GM21619 (cell line): Measurements from ENCODE around the gene MRPS2.
"Not testable (repeated sequence)": the region's sequence is repeated elsewhere in the genome, so short reads cannot be mapped to it uniquely, and the experiment has no call there.

Experiments
- ATAC-seq: cut with Tn5 transposase; IDR thresholded peaks from one replicate; pipeline ENCODE4 v1.9.1; 2021; ENCODE audit not compliant: unreplicated experiment

The MRPS2 gene

DNA sequence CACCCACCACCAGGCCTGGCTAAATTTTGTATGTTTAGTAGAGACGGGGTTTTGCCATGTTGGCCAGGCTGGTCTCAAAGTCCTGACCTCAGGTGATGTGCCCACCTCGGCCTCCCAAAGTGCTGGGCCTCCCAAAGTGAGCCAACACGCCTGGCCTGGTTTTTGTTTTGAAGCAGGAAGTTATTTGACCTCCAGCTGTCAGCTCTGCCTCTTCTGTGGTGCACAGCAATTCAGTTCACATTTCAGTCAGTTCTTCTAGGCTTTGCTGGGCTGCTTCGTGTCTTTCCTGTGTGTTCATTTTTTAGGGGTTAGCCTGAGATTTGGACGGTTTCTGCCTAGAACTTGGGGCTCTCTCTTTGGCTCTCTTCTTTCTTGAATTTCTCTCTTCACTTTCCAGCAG, 29.7 kb downstream of the MRPS2 start:
- no peak for ATAC-seq

DNA sequence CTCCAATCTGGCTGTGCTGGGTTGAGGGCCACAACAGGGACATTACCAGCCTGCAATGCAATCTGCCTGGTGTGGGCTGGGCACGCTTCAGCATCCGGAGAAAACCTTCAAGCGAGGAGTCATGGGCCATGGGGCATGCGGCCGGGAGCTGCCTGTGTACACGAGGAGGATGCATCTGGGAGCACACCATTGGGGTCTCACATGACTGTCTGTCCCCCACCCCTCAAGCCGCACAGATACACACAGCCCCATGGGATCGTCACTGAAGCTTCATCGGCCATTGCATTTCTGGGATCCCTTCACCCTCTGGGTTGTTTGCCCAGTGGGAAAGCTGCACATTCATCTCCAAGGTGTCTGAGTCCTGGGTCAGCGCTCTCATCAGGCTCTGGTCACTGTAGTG, 30.6 kb downstream of the MRPS2 start:
- ATAC-seq, result no peak

DNA sequence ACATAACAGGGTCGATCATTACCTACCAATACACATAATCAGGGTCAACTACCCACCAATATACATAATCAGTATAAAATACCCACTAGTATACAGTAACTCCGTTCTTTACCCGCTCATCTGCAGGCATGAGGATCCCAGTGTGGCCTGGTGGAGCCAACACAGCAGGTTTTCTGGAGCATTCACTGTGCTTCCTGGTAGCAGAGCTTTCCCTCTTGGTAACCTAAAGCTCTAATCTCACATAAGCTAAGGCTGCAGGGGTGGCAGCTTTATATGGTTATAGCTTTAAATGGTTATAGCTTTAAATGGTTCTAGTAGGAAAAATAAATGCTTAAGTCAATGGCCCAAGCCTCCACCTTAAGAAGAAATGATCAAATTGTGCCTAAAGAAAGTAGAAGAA, 32.6 kb downstream of the MRPS2 start:
- ATAC-seq, result no peak

DNA sequence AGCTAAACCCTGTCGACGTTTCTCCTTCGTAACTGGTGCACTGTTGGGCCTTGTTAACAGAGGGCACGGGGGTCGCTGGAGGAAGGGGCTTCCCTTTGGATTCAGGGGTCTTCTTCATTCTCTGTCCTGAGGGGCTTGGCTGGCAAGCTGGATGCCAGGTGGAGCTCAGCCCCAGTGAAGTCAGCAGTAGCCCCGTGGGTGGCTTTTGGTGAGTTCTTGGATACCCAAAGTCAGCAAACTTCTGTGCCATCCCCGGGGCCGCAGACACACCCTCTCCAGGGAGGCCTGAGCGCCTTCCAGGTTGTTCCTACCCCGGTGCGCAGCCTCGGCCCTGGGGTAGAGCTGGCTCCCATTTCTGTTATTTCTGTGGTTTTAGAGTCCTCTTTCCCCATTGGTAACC, 33.2 kb downstream of the MRPS2 start:
- ATAC-seq, result no peak

DNA sequence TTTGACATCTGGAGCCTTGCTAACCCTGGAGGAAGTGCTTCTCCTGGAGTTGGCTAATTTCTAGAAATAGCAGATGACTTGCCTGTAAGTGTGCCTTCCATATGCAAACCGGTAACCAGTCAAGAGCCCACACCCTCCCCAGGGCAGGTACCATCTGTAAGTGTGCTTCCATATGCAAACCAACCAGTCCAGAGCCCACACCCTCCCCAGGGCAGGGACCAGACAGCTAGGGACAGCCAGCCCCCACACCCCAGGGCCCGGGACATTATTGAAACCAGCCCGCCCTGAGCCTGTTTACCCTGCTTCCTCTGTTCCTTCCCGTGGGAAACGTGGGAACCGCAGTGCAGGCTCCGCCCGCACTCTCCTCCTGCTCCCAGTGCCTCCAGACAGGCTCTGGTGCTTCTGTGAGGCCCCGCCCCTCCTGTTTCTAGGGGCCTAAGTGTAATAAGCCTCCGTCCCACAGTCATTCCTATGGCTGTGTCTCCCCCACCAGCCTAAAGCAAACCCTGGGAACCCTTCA, 33.8 kb downstream of the MRPS2 start:
- not testable (repeated sequence) for ATAC-seq

DNA sequence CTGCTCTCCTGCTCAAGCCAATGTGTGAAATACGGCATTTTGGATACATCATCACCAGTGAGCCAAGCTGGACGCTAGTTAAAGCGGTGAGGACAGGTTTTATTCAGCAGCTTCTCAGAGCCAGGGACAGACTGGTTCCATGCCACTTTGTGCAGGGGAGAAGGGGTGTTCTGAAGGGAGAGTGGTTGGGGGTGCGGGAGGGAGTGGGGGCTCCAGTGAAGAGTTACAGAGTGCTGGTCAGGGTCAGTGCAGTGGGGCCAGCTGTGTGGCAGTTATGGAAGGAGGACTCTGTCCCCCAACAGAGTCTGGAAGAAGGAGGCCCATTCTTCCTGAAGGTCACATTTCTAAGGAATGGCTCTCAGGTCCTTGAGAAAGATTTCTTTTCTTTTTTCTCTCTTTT, 34.3 kb downstream of the MRPS2 start:
- ATAC-seq, result not testable (repeated sequence)

DNA sequence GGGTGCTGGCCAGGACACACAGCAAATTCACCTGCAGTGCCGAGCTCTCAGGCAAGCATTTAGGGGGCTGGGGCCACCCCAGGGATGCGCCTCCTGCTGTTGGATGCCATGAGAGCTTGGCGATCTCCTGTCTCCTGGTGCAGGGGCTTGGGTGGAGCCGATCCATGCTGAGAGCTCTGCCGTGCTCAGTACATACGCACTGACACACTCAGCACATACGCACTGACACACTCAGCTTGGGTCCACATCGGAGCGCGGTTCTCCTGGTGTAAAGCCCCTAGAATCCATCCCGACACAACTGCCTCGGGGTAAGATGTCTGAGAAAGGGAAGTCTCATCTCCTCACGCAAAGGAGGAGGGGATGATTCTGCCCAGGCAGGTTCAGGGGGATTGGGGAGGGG, 35.1 kb downstream of the MRPS2 start:
- ATAC-seq, result not testable (repeated sequence)

DNA sequence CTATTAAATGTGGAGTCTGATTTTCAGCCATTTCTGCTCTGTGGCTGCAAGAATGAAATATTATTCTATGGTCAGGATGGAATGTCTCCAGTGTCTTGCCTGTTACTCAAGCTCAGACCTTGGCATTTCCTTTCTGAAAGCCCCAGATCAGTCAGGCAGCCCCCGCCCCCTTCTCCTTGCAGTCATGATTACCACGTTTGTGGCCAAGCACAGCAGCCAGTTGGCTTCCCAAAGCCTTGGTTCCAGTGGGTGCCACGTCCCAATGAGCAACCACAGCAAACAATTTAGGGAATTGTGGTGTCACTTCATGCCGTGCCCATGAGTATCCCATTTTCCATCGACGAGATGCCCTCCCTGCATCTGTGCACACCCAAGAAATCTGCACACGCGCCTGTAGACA, 35.7 kb downstream of the MRPS2 start:
- ATAC-seq, result no peak

DNA sequence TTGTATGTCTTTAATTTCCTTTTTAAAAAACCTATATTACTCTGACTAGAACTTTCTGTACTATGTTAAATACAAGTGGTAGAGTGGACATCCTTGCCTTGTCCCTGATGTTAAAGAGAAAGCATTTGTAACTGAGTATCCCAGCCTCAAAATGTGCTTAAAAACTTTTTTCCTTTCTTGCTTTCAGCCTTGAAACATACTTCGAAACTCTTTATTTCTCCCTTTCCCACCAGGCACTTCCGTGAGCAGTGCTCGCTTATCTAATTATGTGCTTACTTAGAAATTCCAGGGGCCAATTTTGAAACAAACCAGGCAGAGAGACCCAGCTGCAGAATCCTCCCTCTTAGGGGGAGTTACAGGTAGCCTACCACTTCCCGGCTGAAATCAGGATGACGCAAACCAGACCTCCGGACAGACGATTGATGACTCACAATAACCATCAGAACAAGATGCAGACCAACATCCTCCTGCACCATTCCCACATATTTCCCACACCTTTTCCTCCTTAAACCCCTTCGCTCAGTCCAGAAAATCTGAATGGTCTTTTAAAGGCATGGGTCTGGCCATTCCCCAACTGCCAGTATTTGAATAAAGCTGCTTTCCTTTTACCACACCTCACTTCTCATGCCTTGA, 42.9 kb downstream of the MRPS2 start:
- not testable (repeated sequence) for ATAC-seq

DNA sequence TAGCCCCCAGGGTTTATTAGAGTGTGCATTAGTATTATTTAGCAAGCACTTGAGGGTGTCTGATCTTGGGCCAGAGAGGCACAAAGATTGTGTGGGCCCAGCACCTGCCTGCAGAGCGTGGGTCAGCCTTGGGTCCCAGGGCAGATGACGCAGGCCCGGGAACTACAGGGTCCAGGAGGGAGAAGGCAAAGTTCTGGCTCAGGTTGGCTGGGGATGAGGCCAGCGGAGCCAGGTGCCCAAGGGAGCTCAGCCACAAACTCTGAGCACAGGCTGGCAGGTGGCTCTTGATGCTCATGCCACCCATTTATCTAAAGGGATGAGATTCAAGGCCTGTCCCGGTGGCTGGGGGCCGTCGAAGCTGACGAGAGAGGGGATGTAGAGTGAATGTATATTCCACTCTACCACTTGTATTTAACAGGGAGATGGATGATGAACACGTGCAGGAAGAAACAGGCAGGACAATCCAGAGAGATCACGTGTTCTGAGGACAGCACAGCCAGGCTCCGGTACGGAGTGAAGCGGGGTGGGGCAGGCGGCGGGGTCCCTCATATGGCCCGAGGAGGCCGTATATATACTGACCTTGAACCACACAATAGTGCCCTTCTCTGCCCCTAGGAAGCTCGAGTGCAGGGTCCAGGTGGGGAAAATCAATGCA, 44.6 kb downstream of the MRPS2 start:
- no peak for ATAC-seq

DNA sequence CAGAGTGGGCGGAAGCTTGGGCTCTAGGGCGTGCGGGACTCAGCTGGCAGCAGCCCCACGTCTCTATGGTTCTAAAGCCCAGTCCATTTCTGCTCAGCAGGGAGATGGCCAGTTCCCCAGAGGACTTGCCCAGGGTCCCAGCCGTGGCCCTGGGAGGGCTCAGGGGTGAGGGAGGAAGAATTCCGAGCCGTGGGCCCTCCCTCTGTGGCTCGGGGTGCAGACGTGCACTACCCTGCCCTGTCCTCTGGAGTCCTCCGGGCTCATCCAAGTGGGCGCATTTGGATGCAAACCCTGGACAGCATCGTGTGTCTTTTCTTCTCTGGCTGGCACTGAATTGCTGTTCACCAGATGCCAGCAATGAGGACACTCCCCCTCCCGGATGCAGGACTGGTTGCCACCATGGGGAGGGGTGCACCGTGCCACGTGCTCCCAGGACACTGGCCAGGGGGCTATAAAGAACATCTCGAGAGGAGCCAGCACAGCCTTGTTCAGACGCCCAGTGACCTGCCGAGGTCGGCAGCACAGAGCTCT, 45.2 kb downstream of the MRPS2 start, which contains the start of gene OBP2A:
Gene OBP2A, plus strand, starts transcription at position 481 of the 531 bp plus-strand sequence. CDS start 55 bp downstream, outside the sequence.
- not testable (repeated sequence) for ATAC-seq

DNA sequence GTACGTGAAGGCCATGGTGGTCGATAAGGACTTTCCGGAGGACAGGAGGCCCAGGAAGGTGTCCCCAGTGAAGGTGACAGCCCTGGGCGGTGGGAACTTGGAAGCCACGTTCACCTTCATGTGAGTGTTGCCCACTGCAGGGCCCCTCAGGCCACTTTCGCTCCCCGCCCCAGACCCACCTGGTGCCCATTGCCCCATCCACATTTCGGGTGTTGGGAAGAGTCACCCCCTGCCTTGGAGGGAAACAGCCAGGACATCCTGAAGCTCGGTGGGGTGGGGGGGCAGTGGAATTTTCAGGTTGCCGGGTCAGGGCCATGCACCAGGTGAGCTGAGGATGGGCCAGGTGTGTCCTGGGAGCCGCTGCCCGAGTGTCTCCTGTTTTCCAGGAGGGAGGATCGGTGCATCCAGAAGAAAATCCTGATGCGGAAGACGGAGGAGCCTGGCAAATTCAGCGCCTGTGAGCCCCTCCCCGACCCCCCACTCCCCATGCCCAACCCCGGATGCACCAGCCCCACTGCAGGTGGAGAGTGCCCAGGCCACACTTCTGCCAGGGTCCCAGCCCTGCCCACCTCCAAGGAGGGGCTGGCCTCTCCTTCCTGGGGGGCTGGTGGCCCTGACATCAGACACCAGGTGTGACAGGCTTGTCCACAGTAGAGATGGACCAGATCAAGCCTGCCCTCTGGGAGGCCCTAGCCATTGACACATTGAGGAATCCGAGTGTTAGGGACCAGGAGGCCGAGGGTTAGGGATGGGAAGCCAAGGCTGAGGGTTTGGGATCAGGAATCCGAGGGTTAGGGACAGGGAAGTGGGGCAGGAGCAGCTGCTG, 46.5 kb downstream of the MRPS2 start:
- ATAC-seq, result not testable (repeated sequence)

DNA sequence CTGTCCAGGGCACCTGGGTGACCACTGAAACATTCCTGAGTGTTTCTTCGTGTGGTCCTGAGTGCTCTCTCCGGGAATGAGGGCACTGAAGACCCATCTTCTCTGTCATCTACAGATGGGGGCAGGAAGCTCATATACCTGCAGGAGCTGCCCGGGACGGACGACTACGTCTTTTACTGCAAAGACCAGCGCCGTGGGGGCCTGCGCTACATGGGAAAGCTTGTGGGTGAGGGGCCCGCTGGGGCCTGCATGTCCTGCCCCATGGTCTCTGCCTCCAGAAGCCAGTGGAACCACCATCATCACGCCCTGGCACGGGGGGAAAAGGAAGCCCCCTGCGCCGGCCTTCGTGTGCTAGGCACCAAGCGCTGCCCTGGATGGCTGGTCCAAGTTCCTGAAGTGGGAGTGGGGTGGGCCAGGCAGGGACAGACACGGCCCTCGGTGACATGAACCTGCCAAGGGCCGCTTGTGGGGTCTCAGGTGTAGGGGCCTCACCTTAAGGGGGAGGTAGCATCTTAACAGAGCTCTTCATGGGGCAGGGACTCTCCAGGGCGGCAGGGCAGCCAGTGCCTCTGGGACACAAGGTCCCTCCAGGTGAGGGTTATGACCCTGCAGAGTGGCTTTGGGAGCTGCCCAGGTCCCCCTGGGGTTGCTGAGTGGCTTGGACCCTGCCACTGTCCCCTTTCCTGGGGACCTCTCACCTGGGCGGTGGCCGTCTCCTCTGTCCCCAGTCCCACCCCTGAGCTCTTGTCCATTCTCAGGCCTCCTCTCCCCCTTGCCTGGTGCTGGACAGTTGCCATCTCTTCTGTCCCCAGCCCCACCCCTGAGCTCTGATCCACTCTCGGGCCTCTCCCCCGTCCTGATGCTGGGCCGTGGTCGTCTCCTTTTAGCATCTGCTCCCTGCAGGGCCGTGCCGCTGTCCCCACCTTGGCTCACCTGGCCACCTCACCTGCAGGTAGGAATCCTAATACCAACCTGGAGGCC, 47.6 kb downstream of the MRPS2 start:
- no peak for ATAC-seq

DNA sequence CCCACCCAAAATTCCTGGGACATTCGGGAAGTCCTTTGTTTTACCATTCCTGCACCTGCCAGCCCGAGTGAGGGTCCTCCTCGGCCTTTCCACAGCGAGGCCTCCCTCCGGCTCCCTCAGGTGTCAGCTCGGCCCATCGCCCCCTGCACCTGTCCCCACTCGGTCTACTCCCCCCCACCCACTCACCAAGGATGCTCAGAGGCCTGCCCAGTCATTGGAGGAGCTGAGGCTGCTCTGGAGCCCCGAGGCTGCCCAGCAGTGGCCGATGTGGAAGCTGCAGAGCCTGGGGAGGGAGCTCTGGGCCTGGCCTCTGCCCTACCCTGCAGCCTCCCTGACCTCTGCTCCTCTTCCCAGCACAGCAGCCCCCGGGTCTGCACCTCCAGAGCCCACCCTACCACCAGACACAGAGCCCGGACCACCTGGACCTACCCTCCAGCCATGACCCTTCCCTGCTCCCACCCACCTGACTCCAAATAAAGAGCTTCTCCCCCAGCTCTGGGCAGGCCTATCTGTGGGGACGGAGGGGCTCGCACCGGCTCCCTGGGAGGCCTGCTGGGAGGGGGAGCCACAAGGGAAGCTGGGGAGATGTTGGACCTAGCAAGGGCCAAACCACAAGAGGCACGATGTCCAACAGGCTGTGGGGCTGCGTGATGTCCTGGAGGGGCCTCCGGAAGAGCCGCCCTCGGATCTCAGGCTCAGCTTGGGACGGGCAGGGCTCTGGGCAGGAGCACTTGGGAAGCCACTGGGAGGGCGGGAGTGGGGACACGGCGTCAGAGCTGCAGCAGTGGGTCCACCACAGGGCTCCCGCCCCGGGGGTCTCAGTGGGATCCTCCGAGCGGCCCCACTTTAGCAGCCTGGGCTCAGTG, 49.2 kb downstream of the MRPS2 start:
- ATAC-seq, result not testable (repeated sequence)

DNA sequence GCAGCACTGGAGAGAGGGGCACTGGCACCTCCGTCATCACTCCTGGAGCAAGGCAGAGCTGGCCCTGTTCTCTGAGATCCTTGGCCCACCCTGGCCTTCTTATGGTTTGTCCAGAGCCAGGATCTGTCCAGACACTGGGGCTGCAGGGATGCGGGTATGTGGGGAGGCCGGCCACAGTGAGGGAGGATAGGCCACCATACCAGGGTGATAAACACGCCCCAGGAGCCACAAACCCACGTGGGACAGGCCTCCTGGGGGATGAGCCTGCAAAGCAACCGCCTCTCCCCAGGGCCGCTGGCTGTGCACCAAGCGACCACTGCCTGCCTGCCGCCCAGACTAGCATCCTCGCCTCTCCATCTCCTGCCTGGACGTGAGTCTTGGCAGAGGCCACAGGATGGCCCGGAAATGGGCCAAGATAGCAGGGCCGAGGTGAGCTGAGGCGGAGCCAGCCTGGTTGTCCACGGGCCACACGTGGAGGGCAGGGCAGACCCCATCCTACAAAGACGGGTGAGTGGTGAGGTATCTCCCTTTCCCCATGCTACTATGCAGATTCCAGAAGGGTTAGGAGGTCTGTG, 49.9 kb downstream of the MRPS2 start:
- no peak for ATAC-seq

DNA sequence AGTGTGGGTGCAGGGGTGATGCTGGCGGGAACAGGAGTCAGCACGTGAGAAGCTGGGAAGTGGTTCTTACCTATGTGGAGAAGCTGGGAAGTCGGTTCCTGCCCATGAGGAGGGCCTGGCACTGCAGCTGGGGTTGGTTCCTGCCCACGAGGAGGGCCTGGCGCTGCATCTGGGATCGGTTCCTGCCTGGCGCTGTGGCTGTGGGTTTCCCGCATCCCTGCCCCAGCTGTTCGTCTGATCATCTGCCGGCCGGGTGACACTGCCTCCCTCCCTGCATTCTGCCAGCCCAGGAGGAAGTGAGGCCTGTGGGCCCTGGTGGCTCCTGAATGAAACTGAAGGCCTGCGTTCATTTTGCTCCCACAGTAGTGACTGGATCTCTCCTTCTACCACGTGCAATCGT, 50.5 kb downstream of the MRPS2 start:
- no peak for ATAC-seq

DNA sequence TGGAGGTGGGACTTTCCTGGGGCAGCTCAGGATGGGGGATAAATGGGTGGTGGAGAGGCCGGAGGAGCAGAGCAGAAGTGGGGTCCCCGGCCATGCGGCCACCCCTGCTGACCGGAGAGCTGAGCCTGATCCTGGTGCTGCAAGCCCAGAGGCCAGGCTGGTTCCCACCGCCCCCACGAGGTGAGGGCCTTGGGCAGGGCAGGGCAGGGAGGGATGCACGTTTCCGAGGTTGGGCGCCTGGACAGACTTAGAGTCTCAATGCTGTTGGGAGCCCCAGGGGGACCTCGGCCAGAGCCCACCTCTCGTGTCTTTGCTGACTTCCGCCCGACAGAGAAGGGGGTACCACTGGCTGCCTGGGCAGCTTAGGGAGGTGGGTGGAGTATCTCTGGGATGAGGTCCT, 51.0 kb downstream of the MRPS2 start:
- ATAC-seq, result no peak

DNA sequence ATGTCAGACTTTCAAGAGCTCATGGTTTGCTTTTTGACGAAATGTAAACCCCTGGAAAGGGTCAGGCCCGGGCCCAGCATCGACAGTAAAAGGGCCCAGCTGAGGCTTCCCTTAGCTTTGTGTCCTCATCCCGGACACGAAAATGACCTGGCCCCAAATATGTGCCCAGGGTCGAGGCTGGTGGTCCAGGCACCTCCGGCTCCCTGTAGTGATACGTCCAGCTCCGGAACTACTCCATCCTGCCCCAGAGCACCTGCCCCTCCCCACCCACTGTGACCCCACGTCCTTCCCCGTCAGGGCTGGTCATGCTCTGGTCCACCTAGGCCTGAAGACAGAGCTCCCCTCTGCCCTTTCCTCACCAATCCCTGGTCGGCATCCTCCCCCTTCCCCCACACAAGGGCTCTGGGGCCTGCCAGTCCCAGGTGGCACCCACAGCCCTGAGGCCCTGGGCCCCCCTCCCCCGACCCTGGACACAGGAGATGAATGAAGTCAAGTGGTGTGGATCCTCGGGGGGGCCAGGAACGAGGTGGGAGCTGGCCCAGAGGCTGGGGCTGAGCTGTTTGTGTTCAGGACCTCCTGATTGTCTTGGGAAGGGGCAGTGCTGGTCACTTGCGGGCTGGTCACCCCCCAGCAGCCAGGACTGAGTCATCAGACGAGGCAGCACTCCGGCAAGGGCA, 51.7 kb downstream of the MRPS2 start:
- no peak for ATAC-seq
